ENCODE results near the gene KCNMA1.

Gene KCNMA1

DNA sequence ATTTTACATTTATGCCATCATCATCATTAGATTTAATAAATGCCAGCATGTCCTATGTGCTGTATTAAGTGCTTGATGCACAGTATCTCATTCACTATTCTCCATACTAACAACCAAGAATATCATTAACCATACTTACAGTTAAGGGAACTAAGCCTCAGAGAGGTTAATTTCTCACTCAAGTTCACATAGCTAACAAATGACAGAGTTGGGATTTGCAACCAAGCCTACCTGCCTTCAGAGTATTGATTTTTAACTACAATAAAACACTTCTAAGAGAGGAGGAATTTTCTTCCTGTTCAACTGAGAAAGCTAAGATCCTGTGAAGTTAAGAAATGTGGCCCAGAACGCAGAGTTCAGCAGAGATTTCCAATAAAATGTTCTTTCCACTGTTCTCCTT, 403.0 kb downstream of the KCNMA1 start:
- no peaks in the 10 kb centered on the region for H3K79me2 ChIP-seq
- no peaks in the 10 kb centered on the region for H3K36me3 ChIP-seq (ENCODE audit: control insufficient read depth, insufficient read depth, low read length)
- no peak overlapping the region for H3K4me3 ChIP-seq (ENCODE audit: low read depth, low read length)
- no peak overlapping the region for H2AFZ ChIP-seq
- no peak overlapping the region for H3K9ac ChIP-seq
- H3K4me1 ChIP-seq, result no peaks in the 10 kb centered on the region
- no peaks in the 10 kb centered on the region for H3K27me3 ChIP-seq (ENCODE audit: control insufficient read depth, insufficient read depth, low read length)
- no peak overlapping the region for H3K27ac ChIP-seq
- no peaks in the 10 kb centered on the region for H3K9me3 ChIP-seq (ENCODE audit: control insufficient read depth, low read length)
- no peak overlapping the region for H3K4me2 ChIP-seq (ENCODE audit: low read length)
- TF ChIP-seq CTCF (IDR thresholded peaks at IDR 0.05), result no peak

GRCh38 chr10:77233466-77233865, 404.1 kb downstream of the KCNMA1 start:
- H2AFZ ChIP-seq, result no peak overlapping the region
- H3K4me1 ChIP-seq, result no peaks in the 10 kb centered on the region
- H3K9ac ChIP-seq, result no peak overlapping the region
- no peak overlapping the region for H3K27ac ChIP-seq
- no peaks in the 10 kb centered on the region for H3K36me3 ChIP-seq (ENCODE audit: control insufficient read depth, insufficient read depth, low read length)
- no peaks in the 10 kb centered on the region for H3K9me3 ChIP-seq (ENCODE audit: control insufficient read depth, low read length)
- no peaks in the 10 kb centered on the region for H3K27me3 ChIP-seq (ENCODE audit: control insufficient read depth, insufficient read depth, low read length)
- no peak for TF ChIP-seq CTCF (IDR thresholded peaks at IDR 0.05)
- H3K79me2 ChIP-seq, result no peaks in the 10 kb centered on the region
- no peak overlapping the region for H3K4me3 ChIP-seq (ENCODE audit: low read depth, low read length)
- no peak overlapping the region for H3K4me2 ChIP-seq (ENCODE audit: low read length)

- Histone ChIP-seq H3K9ac (no peak overlapping the region), H3K4me2 (ENCODE audit: low read length) (no peak overlapping the region), H3K36me3 (ENCODE audit: control insufficient read depth, insufficient read depth, low read length) (no peaks in the 10 kb centered on the region), H2AFZ (no peak overlapping the region), H3K27me3 (ENCODE audit: control insufficient read depth, insufficient read depth, low read length) (no peaks in the 10 kb centered on the region), H3K4me1 (no peaks in the 10 kb centered on the region), H3K4me3 (ENCODE audit: low read depth, low read length) (no peak overlapping the region), H3K9me3 (ENCODE audit: control insufficient read depth, low read length) (no peaks in the 10 kb centered on the region), H3K79me2 (no peaks in the 10 kb centered on the region), H3K27ac (no peak overlapping the region)
- TF ChIP-seq CTCF (IDR thresholded peaks at IDR 0.05), result no peak
Measured at GRCh38 chr10:77231884-77232610, 405.6 kb downstream of the KCNMA1 start.

DNA sequence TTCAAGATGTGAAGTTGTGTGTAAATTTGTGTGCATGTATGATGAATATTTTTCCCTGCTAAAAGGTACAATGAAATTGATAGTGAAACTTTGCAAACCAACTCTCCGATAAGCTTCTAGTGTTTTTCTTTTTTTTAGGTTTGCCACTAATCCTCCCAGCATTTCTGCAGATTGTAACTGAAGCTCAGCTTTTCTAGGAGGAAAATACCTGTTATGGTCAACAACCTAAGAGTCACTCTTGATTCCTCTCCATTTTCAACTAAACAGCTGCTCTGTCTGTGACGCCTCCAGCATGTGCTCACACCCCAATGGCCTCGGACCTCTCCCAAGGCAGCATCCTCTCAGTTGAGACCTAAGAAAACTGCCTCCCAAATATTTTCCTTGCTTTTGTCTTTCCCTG, 406.2 kb downstream of the KCNMA1 start:
- no peak overlapping the region for H3K27ac ChIP-seq

More for the DNA sequence above, 406.2 kb downstream of the KCNMA1 start:
- Histone ChIP-seq H3K9ac (no peak overlapping the region), H3K79me2 (no peaks in the 10 kb centered on the region), H3K4me3 (ENCODE audit: low read depth, low read length) (no peak overlapping the region), H3K36me3 (ENCODE audit: control insufficient read depth, insufficient read depth, low read length) (no peaks in the 10 kb centered on the region), H3K9me3 (ENCODE audit: control insufficient read depth, low read length) (no peaks in the 10 kb centered on the region), H3K27me3 (ENCODE audit: control insufficient read depth, insufficient read depth, low read length) (no peaks in the 10 kb centered on the region), H2AFZ (no peak overlapping the region), H3K4me1 (no peaks in the 10 kb centered on the region), H3K4me2 (ENCODE audit: low read length) (no peak overlapping the region)
- no peak for TF ChIP-seq CTCF (IDR thresholded peaks at IDR 0.05)

Data from parathyroid adenoma (tissue), 2 donors.